Fibroblast of upper back skin (primary cell): Measurements from ENCODE around the gene PELI3.

Source experiments
- DNase-seq: peaks from one replicate; pipeline ENCODE4 v3.0.0-alpha.2; 2013

The PELI3 gene

DNA sequence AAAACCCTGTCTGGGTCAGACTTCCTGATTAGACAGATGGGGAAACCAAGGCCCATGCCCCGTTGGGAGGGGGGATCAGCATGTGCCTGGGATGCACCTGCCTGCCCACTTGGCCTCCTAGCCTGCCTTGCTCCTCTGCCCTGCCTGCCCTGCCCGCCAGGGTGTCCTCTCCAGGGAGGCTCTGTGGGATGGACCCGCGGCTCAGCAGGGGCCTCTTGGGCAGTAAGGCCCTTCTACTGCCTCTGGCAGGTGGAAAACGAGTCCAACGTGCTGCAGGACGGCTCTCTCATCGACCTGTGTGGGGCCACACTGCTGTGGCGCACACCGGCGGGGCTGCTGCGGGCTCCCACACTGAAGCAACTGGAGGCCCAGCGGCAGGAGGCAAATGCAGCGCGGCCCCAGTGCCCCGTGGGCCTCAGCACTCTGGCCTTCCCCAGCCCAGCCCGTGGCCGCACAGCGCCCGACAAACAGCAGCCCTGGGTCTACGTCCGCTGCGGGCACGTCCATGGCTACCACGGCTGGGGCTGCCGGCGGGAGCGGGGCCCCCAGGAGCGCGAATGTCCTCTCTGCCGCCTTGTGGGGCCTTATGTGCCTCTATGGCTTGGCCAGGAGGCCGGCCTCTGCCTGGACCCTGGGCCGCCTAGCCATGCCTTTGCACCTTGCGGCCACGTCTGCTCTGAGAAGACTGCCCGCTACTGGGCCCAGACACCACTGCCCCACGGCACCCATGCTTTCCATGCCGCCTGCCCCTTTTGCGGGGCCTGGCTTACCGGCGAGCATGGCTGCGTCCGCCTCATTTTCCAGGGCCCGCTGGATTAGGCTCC lies 8.9 kb downstream of the PELI3 start:
- DNase-seq = no peak

- no peak for DNase-seq
Measured at GRCh38 chr11:66476173-66476840, 9.6 kb downstream of the PELI3 start.

DNA sequence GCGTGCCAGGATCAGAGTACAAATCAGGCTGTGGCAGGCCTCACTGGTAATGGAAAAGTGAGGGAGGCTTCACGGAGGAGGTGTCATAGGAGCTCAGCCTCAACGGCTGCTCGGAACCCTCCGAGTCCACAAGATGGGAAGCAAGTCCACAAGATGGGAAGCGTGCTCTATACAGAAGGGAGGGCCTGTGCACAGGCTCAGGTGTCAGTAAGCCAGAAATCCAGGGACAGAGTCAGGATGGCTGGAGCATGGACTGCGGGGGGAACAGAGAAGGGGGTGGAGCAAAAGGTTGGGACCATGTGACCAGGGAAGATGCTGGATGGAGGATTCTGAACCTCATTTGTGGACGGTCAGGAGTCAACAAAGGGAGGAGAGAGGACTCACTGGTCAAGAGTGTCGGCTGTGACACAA lies 10.1 kb downstream of the PELI3 start:
- no peak for DNase-seq

DNA sequence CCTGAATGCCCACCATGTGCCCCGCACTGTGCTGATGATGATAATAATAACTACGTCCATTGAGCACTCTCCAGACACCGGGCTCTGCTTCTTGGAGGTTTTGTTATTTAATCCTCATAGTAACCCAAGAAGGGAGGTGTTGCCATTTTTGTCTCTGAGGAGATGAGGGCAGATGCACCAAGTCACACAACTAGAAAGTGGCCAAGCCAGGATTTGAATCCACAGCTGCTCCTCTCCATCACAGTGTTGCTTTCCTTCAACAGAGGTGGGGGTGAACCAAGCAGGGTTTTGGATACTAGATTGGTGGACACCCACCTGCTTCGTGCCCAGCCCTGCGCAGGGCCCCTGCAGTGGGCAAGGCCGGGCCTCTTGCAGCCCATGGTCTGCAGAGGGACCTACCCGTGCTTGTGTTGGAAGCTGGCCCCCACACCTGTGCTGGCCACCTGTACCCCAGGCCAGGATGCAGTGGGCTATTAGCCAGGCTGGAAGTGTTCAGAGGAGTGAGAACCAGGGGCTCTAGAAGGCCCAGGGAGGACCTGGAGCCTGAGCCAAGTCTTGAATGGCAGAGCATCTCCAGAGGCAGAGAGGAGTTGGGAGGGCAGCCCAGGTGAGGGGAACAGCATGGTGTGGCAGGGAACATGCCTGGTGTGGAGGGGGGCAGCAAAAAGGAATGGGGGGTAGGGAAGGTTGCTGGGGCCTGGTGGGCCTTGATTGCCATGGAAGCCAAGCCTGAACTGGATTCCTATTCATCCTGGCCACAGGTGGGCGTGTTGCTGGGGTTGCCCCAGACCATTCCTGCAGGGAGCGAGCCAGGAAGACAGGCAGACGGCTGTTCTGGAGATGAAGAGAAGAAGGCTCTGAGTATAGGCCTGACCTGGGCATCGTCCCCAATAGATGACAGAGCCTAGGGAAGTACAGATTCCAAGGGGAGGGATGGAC lies 10.8 kb downstream of the PELI3 start:
- DNase-seq = no peak

DNA sequence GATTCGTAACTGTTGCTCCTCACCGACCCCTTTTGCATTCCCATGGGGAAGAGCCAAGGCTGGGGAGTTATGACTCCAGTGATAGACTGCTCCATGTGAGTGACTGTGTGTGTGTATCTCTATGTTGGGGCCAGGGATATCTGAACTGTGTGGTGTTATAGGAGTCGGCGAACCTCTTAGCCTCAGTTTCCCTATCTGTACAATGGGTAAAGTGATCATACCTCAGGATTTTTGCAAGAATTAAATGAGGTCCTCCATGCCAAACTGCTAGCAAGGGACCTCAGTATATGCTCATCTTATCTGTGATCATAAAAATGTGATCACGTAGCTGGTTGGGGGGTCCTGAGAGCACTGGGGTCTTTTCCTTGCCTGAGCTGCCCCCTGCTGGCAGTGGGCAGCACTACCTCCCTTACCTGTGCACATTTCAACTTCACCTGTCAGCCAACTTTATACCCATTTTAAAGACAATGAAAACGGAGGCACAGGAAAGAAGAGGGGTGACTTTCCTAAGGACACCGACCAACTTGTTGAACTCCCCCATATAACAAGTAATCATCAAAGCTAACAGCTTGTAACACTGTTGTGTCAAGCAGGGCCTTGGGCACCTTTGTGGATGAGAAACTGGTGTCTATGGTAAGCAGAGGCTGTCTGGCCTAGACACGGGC lies 12.2 kb downstream of the PELI3 start:
- DNase-seq = no peak

- peak; percentile 23 for DNase-seq
Measured at GRCh38 chr11:66479394-66480116, 12.8 kb downstream of the PELI3 start.

DNA sequence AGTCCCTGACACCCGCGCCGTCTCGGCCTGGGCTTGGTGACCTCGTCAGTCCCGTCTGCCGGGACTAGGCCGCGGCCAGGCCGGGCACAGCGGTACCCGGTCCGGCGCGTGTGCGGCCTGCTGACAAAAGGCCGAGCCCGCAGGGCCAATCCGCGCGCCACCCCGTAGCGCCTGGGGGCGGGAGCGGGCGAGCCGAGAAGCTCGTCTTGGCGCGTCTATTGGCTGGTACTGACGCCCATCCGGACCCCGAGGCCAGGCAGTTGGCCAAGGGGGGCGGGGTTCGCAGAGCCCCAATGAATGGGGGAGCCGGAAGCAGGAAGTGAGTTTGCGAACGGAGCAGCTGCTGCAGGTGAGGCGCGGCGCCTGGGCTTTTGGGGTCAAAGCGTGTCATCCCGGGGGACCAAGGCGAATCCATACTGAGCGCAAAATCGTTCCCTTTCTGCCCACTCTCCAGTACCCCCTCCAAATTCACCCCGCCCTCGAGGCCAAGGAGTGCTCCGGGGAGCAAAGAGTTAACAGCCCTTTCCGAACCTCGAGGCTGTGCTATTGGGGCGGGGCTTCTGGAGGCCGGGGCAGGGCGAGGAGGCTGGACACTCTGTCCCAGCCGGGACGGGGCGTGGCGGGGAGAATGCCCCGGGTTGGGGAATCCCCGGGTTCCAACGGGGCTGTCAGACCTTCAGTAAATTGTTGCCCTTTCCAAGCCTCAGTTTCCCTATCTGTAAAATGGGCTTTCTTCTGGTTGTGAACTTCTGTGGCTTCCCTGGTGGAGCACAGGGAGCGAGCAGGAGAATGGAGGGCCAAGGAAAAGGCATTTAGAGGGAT lies 13.6 kb downstream of the PELI3 start, which contains the start of gene DPP3:
Gene DPP3, plus strand, starts transcription at position 318 of the 822 bp plus-strand sequence. CDS start 1,767 bp downstream, outside the sequence.
- DNase-seq = peak; percentile 96

DNA sequence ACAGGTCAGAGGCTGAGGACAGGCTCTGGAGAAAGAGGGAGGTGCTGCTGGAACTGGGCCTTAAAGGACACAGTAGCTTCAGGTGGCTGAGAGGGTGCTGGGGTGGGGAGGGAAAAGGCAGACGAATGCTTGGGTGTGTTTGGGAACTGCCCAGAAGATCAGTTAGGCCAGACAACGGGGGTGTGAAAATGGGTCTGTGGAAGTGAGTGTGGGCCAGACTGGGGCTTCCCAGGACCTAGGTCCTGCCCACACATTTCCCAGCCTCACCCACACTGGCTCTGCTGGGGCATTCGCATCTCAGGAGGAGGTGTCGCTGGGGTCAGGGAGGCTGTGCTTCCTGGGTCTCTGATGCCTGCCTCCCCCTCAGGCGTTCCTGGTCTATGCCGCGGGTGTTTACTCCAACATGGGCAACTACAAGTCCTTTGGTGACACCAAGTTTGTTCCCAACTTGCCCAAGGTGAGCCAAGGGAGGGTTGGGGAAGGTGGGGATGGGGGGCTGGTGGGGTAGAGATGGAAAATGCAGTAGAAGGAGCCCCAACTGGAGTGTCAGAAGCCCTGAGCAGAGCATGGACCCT lies 18.2 kb downstream of the PELI3 start:
- no peak for DNase-seq

DNA sequence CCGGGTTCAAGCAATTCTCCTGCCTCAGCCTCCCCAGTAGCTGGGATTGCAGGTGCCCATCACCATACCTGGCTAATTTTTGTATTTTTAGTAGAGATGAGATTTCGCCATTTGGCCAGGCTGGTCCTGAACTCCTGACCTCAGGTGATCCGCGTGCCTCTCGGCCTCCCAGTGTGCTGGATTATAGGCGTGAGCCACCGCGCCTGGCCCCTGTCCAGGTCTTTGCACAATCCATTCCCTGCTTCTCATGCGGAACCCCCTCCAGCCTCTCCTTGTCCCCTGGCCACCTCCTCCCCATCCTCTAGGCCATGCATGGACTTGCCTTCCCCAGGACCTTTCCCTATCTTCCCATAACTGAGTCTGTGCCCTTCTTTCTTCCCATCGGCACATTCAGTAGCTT lies 22.3 kb downstream of the PELI3 start:
- no peak for DNase-seq

DNA sequence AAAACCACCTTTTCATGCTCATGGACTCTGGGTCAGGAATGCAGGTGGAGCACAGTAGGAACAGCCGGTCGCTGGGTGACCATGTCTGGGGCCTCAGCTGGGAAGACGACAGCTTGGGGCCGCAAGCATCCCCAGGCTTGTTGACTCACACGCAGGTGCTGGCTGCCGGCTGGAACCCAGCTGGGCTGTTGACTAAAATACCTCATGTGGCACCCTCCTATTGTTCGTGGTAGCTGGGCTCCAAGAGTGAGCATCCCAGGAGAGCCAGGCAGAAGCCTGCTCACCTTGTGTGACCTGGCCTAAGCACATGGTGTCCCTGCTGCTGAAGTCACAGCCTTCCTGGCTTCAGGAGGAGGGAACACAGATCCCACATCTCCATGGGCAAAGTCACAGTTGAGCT lies 22.9 kb downstream of the PELI3 start:
- no peak for DNase-seq

DNA sequence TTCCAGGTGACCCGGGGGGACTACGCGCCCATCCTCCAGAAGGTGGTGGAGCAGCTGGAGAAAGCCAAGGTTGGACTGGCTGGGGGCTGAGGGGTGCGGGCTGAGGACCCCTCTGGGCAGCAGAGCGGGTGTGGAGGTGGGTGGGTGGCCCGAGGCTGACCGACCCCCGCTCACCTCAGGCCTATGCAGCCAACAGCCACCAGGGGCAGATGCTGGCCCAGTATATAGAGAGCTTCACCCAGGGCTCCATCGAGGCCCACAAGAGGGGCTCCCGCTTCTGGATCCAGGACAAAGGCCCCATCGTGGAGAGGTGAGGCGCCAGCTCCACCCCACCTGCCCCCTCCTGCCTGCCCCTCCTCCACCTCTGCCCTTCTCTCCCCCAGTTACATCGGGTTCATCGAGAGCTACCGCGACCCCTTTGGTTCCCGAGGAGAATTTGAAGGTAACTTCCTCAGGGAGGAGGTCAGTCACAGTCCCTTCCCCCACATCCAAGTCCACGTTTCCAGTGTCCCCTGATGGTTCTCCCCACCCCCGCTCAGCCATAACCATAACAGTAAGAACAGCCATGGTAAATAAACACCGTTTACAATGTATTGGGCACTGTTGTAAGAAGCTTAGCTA lies 24.7 kb downstream of the PELI3 start:
- DNase-seq = no peak

- no peak for DNase-seq
Measured at GRCh38 chr11:66492161-66492865, 25.6 kb downstream of the PELI3 start.

DNA sequence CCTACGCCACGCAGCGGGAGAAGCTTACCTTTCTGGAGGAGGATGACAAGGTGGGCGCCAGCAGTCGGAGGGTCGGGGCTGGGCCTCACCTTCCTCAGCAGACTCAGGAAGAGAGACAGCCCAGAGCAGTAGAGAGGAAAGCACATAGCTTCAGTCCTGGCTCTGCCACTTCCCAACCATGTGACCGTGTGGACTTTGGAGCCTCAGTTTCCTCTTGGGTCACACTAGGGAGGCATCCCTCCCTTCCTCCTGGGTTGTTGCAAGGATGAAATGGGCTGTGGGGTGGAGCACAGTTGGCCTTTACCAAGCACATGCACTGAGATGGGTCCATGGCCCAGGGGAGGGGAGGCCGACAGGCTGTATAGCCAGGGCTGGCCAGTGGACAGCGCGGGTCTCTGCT lies 26.4 kb downstream of the PELI3 start:
- DNase-seq = no peak

GRCh38 chr11:66494458-66494857 lies 27.8 kb downstream of the PELI3 start:
- no peak for DNase-seq

DNA sequence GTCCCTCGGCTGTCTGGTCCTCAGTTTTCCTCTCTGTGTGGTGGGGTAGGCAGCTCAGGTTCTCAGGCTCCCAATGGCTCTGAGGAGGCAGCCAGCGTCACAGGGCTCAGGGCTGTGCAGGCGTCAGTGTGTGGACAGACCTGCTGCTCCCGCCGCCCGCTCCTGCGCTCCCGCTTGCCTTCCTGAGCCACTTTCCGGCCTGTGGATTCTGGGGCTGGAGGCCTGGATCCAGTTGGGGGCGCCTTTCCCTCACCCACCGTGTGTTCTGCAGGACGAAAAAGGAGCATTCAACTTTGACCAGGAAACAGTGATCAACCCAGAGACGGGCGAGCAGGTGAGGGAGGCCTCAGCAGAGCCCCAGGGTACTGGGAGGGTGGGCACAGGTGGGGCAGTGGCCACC lies 28.2 kb downstream of the PELI3 start:
- no peak for DNase-seq

- DNase-seq = no peak
Measured at GRCh38 chr11:66495401-66495854, 28.7 kb downstream of the PELI3 start.

DNA sequence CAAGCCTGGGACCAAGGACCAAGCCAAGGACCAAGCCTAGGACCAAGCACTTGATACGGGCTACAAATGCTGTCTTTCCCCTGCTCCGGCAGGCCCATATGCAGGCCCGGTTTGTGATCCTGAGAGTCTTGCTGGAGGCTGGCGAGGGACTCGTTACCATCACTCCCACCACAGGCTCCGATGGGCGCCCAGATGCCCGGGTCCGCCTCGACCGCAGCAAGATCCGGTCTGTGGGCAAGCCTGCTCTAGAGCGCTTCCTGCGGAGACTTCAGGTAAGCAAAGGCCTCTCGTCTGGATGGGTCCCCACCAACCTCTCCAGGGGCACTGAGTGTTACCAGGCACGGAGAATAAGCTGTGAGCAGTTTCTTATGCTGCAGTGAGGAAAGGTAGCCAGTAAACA lies 30.5 kb downstream of the PELI3 start:
- DNase-seq = no peak

- no peak for DNase-seq
Measured at GRCh38 chr11:66498506-66498905, 31.8 kb downstream of the PELI3 start.

GRCh38 chr11:66505276-66505816 lies 38.6 kb downstream of the PELI3 start:
- no peak for DNase-seq
